ENCODE data around the gene GFOD1.

The GFOD1 gene

DNA sequence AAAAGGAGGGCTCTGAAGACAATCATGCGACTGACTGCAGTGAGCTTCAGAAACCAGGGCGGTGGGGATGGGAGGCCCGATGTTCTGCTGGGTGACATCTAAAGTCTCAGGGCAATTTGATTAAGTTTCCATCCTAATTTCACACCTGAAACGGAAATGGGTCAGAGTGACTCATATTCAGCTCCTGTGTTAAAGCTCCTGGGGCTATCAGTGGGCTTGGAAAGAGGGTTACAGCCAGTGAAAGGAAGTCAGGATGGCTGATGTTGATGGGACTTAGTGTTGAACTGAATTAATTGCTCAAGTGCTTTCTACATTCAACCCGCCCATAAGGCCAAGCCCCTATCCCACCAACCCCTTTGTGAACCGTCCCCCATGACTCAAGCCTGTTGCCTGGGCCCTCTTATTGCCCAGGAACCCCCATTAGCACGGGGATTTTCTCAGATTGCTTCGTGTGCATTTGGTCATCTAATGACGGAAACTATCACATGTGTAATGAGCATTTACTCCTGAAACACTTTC lies 112.0 kb downstream of the GFOD1 start:
- Histone ChIP-seq H3K4me3 (no peak overlapping the region), H3K27ac (no peak overlapping the region)
- TF ChIP-seq, protein P1, sequence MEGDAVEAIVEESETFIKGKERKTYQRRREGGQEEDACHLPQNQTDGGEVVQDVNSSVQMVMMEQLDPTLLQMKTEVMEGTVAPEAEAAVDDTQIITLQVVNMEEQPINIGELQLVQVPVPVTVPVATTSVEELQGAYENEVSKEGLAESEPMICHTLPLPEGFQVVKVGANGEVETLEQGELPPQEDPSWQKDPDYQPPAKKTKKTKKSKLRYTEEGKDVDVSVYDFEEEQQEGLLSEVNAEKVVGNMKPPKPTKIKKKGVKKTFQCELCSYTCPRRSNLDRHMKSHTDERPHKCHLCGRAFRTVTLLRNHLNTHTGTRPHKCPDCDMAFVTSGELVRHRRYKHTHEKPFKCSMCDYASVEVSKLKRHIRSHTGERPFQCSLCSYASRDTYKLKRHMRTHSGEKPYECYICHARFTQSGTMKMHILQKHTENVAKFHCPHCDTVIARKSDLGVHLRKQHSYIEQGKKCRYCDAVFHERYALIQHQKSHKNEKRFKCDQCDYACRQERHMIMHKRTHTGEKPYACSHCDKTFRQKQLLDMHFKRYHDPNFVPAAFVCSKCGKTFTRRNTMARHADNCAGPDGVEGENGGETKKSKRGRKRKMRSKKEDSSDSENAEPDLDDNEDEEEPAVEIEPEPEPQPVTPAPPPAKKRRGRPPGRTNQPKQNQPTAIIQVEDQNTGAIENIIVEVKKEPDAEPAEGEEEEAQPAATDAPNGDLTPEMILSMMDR (IDR thresholded peaks at IDR 0.05), result no peak
- no peak for DNase-seq (ENCODE audit: low spot score)

DNA sequence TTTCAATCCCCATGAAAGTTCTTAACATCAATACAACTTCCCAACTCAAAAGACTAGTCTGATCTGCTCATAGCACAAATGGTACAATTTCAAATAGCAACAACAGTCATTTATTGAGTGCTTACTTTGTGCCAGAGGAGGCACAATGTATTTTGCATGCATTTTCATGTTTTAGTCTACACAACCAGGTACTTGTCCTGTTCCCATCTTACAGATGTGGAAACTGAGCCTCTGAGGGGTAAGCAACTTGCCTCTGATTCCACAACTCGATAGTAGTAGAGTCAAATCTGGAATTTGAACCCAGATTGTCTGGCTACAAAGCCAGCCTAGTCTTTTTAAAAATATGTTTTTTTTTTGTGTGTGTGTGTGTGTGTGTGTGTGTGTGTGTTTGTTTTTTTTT lies 113.5 kb downstream of the GFOD1 start:
- no peak for DNase-seq (ENCODE audit: low spot score)
- peak overlapping the region; percentile 16 to 35 for H3K27ac ChIP-seq
- TF ChIP-seq, protein P1 (IDR thresholded peaks at IDR 0.05), result no peak
- no peak overlapping the region for H3K4me3 ChIP-seq

DNA sequence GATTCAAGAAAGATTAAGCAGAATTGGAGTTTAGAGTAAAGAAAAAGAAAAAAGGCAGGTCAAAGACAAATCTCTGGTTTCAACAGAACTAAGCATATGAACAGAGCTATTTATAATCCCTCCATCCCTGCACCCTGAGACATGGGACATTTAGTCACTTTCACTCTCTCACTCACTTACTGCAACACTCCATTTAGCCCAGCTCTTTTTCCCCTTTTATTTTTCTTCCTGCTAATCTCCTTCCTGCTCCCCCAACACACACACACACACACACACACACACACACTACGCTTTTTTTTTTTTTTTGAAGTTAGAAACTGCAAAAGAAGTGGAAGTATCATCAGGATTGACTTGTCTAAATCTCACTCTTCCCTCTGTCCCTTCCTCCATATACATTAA lies 113.9 kb downstream of the GFOD1 start:
- DNase-seq (ENCODE audit: low spot score), result no peak
- TF ChIP-seq, protein P1 (IDR thresholded peaks at IDR 0.05), result no peak
- Histone ChIP-seq H3K4me3 (no peak overlapping the region), H3K27ac (peak overlapping the region; percentile 32 to 57)

DNA sequence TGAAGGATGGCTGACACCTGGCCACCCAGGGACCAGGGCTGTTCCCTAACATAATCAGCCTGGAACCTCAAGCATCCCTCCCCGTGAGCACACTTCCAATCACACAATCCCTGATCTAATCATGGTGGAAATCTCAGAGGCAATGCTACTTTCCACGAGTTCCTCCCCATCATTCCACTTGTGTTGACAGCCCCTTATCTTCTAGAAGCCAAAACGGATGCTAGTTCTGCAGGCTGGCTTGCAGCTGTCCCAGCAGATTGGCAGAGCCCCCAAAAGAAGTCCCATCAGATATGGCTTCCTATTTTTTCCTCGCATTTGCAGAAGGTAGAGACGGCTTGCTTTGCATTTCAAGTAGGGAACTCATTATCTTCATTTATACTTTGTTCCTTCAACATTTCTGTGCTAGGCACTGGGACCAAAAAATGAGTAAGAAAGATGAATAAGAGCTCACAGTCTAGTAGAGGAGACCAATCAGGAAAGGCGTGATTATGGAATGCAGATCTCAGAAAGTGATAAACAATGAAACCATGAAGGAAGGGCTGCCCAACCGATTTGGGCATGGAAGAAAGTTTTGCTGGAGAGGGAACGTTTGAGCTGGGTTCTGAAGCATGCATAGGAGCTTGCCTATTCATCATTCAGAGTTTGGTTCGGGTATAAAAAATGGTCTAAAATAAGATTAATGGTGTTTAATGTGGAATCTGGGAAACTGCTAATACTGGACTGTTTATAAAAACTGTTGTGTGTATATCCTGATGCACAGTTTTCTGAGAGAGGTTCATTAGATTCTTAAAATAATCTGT lies 114.5 kb downstream of the GFOD1 start:
- no peak for DNase-seq (ENCODE audit: low spot score)
- TF ChIP-seq, protein P1 (IDR thresholded peaks at IDR 0.05), result no peak
- Histone ChIP-seq H3K4me3 (no peak overlapping the region), H3K27ac (peak overlapping the region; percentile 32 to 57)

DNA sequence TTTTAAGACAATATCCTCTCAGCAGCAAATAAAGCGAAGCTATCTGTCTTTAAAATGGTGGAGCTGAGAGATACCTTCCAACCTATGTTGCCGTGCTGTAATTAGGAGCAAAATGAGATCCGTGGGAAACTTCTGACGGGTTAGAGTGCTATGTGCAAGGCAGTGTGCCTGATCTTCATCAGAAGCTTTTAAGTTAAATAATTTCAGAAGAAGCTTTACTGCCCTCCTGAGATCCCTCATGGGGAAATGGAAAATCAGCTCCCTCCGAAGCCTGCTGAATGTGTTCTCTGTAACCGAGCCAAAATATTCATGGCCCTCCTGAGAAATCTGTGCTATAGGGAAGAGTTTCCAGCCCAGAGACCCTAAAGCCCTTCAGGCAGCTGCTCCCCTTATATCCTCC lies 115.3 kb downstream of the GFOD1 start:
- TF ChIP-seq, protein P1 (IDR thresholded peaks at IDR 0.05), result no peak
- Histone ChIP-seq H3K27ac (peak overlapping the region in 1 of 2 donors; percentile 10), H3K4me3 (no peak overlapping the region)
- DNase-seq (ENCODE audit: low spot score), result no peak

DNA sequence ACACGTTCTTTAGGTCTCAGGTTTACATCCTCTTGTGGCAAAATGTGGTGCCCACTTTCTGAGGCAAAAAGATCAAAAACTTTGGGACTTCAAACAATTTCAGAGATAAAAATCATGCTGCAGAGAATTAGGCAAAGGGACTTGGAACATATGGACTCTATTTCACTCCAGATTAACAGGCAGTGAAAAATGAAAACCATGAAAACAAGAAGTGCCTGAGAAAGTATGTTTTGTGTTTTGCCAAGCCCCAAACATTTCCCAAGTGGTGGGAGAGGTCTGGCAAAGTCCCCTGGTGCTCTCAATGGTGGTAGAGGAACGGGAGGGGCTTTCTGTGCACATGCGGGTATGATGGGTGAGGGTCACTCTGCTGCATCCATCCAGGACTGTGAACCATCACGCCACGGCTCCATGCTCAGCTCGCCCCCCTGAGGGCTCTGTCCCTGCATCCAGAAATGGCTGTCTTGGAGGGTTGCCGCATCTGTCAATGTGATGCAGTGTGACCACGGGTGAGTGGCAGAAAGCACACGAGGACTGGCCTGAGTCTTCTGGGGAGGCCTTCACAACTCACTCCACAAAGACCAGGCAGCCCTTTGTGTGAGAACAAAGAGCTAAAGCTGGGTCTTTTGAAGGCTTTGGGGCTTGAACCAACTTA lies 115.9 kb downstream of the GFOD1 start:
- Histone ChIP-seq H3K4me3 (no peak overlapping the region), H3K27ac (peak overlapping the region in 1 of 2 donors; percentile 10)
- TF ChIP-seq, protein P1 (IDR thresholded peaks at IDR 0.05), result no peak
- no peak for DNase-seq (ENCODE audit: low spot score)
